Endothelial cell of umbilical vein (primary cell): ENCODE results near the gene RASSF5. TPM values are rescaled to one million over a fixed set of nuclear protein-coding genes. Genes with fewer than 3 reads are reported as not detected.

Source experiments
- BruUV-seq: library from RNA; stranded (reverse); fragments of 400-500 nt; replicated peaks from 2 replicates; lab custom pipeline; 2021; lab: Mats Ljungman, UMichigan
- CTCF ChIA-PET: fragments of 300-600, 350-600 bp; sonication (Branson Sonifier 250); formaldehyde crosslinking; loops from one replicate; lab custom pipeline; 2021; ENCODE audit warnings: antibody characterized with exemption, inconsistent platforms; lab: Charles Lee
- POLR2A ChIA-PET: fragments of 300-600, 350-600 bp; sonication (Branson Sonifier 250); formaldehyde crosslinking; loops from one replicate; lab custom pipeline; 2021; ENCODE audit warnings: antibody characterized with exemption, inconsistent platforms; lab: Charles Lee
- DNase-seq: peaks from one replicate; pipeline ENCODE4 v3.0.0-alpha.2; 2011; ENCODE audit warnings: low read depth, low spot score
- FAIRE-seq: peaks from 2 replicates; lab custom pipeline; 2011; peaks lifted over from hg19 to GRCh38; lab: Jason Lieb, UNC
- H2AFZ ChIP-seq: 2 replicates; pipeline ENCODE4 v1.6.0; 2012; ENCODE audit warnings: low read depth, low read length, control low read depth, inconsistent platforms
- H3K27ac ChIP-seq: 2 replicates; pipeline ENCODE4 v1.5.1; 2011; ENCODE audit warnings: low read depth, mild to moderate bottlenecking, control low read depth, low read length, moderate library complexity; ENCODE audit not compliant: insufficient read depth
- H3K27me3 ChIP-seq, 2 experiments: 2 replicates each; pipeline versions ENCODE4 v1.6.0 to v1.6.1; 2011; ENCODE audit warnings: low read length in 2 of 2, mixed read lengths in 1 of 2; ENCODE audit not compliant: control insufficient read depth in 2 of 2, insufficient read depth in 2 of 2
- H3K36me3 ChIP-seq, 2 experiments: 2 replicates in 1 of 2; 3 replicates in 1 of 2; pipeline ENCODE4 v1.5.1; 2011; ENCODE audit warnings: low read length in 2 of 2, mild to moderate bottlenecking in 1 of 2, moderate library complexity in 1 of 2; ENCODE audit not compliant: control insufficient read depth in 2 of 2, insufficient read depth in 2 of 2; ENCODE audit errors: extremely low read depth in 1 of 2
- H3K4me1 ChIP-seq: 3 replicates; pipeline ENCODE4 v1.5.1; 2011; ENCODE audit warnings: mild to moderate bottlenecking, low read length; ENCODE audit not compliant: control insufficient read depth, insufficient read depth; ENCODE audit errors: extremely low read depth
- H3K4me2 ChIP-seq: 2 replicates; pipeline ENCODE4 v1.6.1; 2011; ENCODE audit warnings: low read length, control low read depth, mixed read lengths; ENCODE audit not compliant: insufficient read depth
- H3K4me3 ChIP-seq, 3 experiments: fragments of 200-600 bp in 1 of 3; sonication (generic), shearing (Covaris generic) in 1 of 3; replicated peaks in 1 of 3; 2 replicates each; pipeline ENCODE4 v1.5.1; 2011 to 2016; ENCODE audit warnings: control low read depth in 3 of 3, low read length in 3 of 3, mild to moderate bottlenecking in 2 of 3, inconsistent platforms in 1 of 3, low read depth in 1 of 3, moderate library complexity in 1 of 3; ENCODE audit not compliant: insufficient read depth in 1 of 3
- H3K79me2 ChIP-seq: 2 replicates; pipeline ENCODE4 v1.6.0; 2012; ENCODE audit warnings: low read length, inconsistent platforms; ENCODE audit not compliant: control insufficient read depth, insufficient read depth
- H3K9ac ChIP-seq: replicated peaks from 2 replicates; pipeline ENCODE3; 2011; ENCODE audit warnings: low read length, control low read depth; ENCODE audit not compliant: insufficient read depth; ENCODE audit errors: extremely low read depth
- H3K9me1 ChIP-seq: replicated peaks from 3 replicates; pipeline ENCODE4 v1.6.0; 2011; ENCODE audit warnings: mild to moderate bottlenecking, low read length; ENCODE audit not compliant: control insufficient read depth, insufficient read depth; ENCODE audit errors: extremely low read depth
- H3K9me3 ChIP-seq: replicated peaks from 2 replicates; pipeline ENCODE4 v1.5.1; 2012; ENCODE audit warnings: low read length, inconsistent platforms; ENCODE audit not compliant: control insufficient read depth, insufficient read depth
- H4K20me1 ChIP-seq: replicated peaks from 2 replicates; pipeline ENCODE3; 2011; ENCODE audit warnings: mild to moderate bottlenecking, low read length; ENCODE audit not compliant: control insufficient read depth, insufficient read depth; ENCODE audit errors: extremely low read depth
- MAX ChIP-seq: IDR thresholded peaks from 2 replicates; pipeline ENCODE4 v1.6.1; 2011; ENCODE audit not compliant: insufficient read depth, insufficient read length
- MYC ChIP-seq: IDR thresholded peaks from one replicate; pipeline ENCODE4 v1.6.1; 2011; ENCODE audit warnings: mild to moderate bottlenecking, low read depth, low read length
- POLR2AphosphoS5 ChIP-seq: IDR thresholded peaks from 2 replicates; pipeline ENCODE4 v1.6.1; 2012; ENCODE audit warnings: low read depth, mild to moderate bottlenecking, control low read depth, low read length, moderate library complexity; ENCODE audit not compliant: insufficient read depth
- dilution Hi-C: fragments of 300-500 bp; cut with MboI; formaldehyde crosslinking; loops from one replicate; pipeline ENCODE4 v1.15.0; 2019; ENCODE audit warnings: low sequenced_read_pairs; ENCODE audit not compliant: extremely low pct_ligation_motif_present
- intact Hi-C: fragments of 100-400 bp; cut with micrococcal nuclease; formaldehyde crosslinking; loops from one replicate; pipeline ENCODE4 v1.10.0; 2022
- polyA plus RNA-seq, 4 experiments: library from polyadenylated mRNA; depleted of rRNA in 3 of 4; stranded (reverse) in 3 of 4; unstranded in 1 of 4; fragments of >200 nt; gene quantifications; 2 replicates each; pipeline versions ENCODE4 v1.2.1 to v1.2.3, GENCODE V29; 2011 to 2012; ENCODE audit warnings: missing spikeins in 1 of 4
- total RNA-seq: library from RNA; stranded (reverse); gene quantifications from 2 replicates; pipeline ENCODE4 v1.2.3, GENCODE V29; 2021
- TF ChIP-seq, protein P1 (sequence below), 2 donors: IDR thresholded peaks; 1 replicate in 1 of 2; 2 replicates in 1 of 2; pipeline ENCODE4 v1.5.1; 2011; ENCODE audit warnings: low read length in 2 of 2, mild to moderate bottlenecking in 2 of 2, moderate library complexity in 2 of 2, control low read depth in 1 of 2, inconsistent platforms in 1 of 2, low read depth in 1 of 2; ENCODE audit not compliant: insufficient read depth in 1 of 2; ENCODE audit errors: extremely low read depth in 1 of 2

RASSF5 gene
- total and polyA plus RNA-seq, 2 donors (not counting 3 experiments of a cell fraction or from before 2014, with no cell fraction given) = 0.23 to 0.60 TPM

DNA sequence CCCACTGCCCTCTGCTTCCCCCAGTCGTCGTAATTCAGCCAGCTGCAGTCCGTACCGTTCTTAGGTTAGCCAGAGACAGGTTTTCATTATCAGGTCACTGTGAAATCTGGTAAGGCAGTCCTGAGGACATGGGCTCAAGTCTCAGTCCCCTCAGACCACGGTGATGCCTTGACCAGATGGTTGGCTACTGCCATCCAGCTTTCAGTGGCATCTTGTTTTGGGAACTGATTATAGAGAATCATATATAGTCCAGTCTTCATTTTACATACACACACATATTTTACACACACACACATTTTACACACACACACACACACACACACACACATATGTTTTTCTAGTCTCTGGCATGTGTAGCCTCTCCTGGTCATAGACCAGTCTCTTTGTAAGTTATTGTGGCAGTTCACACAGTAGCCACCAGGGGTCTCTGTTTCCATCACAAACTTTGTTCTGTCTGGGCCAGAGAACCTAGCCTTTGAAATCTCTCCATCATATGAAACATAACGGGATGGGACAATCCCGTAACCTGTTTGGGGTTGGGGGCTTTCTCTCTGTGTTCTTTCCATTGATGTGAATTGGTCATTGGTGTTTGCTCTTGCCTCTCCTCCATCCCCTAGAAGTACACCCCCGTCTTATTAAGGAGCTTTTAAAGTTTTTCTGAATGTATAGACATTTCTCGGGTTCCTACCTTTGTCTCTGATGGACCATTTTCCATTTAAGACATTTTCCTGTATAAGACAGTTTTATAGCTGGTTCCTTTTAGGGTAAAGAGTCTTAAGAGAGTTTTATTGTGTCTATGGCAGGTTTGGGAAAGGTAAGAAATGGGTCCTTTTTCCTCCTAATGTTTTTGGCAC lies 45.5 kb upstream of the RASSF5 start:
- ChIA-PET CTCF (interaction anchor here (0.6 to 5.1 kb wide), 11 partner anchors 8 to 168 kb away, joined by 3 to 43 read pairs (median 6); partner anchors contain the start of gene IKBKE), POLR2A (no interaction called here)
- H2AFZ ChIP-seq = no peak overlapping the region
- H3K9me1 ChIP-seq = no peaks in the 10 kb centered on the region
- dilution Hi-C loops (no loop called here), intact Hi-C loops (no loop called here)
- H3K27me3 ChIP-seq = peaks cover 0 to 1% of the 10 kb centered on the region in 2 experiments
- no peak overlapping the region for H3K9ac ChIP-seq
- FAIRE-seq (peak; percentile 81), DNase-seq (peak; percentile 79)
- no peak overlapping the region for H3K4me2 ChIP-seq
- H3K36me3 ChIP-seq = peaks cover 11 to 15% of the 10 kb centered on the region in 2 experiments
- BruUV-seq = TSS peak; percentile 12
- H3K4me1 ChIP-seq = peaks cover 20% of the 10 kb centered on the region
- H3K4me3 ChIP-seq = no peak overlapping the region
- H3K27ac ChIP-seq = no peak overlapping the region
- no peaks in the 10 kb centered on the region for H3K79me2 ChIP-seq
- H3K9me3 ChIP-seq = no peaks in the 10 kb centered on the region
- no peaks in the 10 kb centered on the region for H4K20me1 ChIP-seq
- TF ChIP-seq POLR2AphosphoS5 = no peak
- no peak for TF ChIP-seq MYC
- TF ChIP-seq, protein P1, sequence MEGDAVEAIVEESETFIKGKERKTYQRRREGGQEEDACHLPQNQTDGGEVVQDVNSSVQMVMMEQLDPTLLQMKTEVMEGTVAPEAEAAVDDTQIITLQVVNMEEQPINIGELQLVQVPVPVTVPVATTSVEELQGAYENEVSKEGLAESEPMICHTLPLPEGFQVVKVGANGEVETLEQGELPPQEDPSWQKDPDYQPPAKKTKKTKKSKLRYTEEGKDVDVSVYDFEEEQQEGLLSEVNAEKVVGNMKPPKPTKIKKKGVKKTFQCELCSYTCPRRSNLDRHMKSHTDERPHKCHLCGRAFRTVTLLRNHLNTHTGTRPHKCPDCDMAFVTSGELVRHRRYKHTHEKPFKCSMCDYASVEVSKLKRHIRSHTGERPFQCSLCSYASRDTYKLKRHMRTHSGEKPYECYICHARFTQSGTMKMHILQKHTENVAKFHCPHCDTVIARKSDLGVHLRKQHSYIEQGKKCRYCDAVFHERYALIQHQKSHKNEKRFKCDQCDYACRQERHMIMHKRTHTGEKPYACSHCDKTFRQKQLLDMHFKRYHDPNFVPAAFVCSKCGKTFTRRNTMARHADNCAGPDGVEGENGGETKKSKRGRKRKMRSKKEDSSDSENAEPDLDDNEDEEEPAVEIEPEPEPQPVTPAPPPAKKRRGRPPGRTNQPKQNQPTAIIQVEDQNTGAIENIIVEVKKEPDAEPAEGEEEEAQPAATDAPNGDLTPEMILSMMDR (IDR thresholded peaks at IDR 0.05; ENCODE audit: extremely low read depth in 1 of 2, insufficient read depth in 1 of 2, low read depth in 1 of 2, low read length in 2 of 2) = peak; percentile 76 to 86
- no peak for TF ChIP-seq MAX
